PC-3 (cell line): ENCODE measurements around the gene CAPN12. TPM values are rescaled to one million over a fixed set of nuclear protein-coding genes. Genes with fewer than 3 reads are reported as not detected.

Source experiments
- ATAC-seq: fragments of 200-7000 bp; cut with Tn5 transposase; 2 replicates; pipeline ENCODE4 v1.9.1; 2020; ENCODE audit warnings: mild to moderate bottlenecking, moderate library complexity
- BruUV-seq: library from RNA; stranded (reverse); fragments of 400-500 nt; replicated peaks from 2 replicates; lab custom pipeline; 2021; lab: Mats Ljungman, UMichigan
- CTCF ChIA-PET: fragments of 300-600 bp; sonication (Branson Sonifier 250); formaldehyde crosslinking; loops from one replicate; lab custom pipeline; 2022; ENCODE audit warnings: antibody characterized with exemption; lab: Charles Lee
- POLR2A ChIA-PET: fragments of 300-600 bp; sonication (Branson Sonifier 250); formaldehyde crosslinking; loops from one replicate; lab custom pipeline; 2022; ENCODE audit warnings: antibody characterized with exemption; ENCODE audit not compliant: unreplicated experiment; lab: Charles Lee
- DNase-seq: peaks from one replicate; pipeline ENCODE4 v3.0.0-alpha.2; 2015
- H2AFZ ChIP-seq: fragments of 300-600 bp; sonication (generic); 2 replicates; pipeline ENCODE4 v1.6.0; 2016; ENCODE audit warnings: antibody characterized with exemption, low read length
- H3F3A ChIP-seq: fragments of 300-600 bp; sonication (generic); one replicate; pipeline ENCODE4 v1.6.0; 2017; ENCODE audit warnings: antibody characterized with exemption, low read length, control low read depth, mild to moderate bottlenecking; ENCODE audit not compliant: unreplicated experiment
- H3K27ac ChIP-seq: fragments of 300-600 bp; sonication (generic); 2 replicates; pipeline ENCODE4 v1.5.1; 2016; ENCODE audit warnings: mild to moderate bottlenecking, low read length
- H3K27me3 ChIP-seq: fragments of 300-600 bp; sonication (generic); 2 replicates; pipeline ENCODE4 v1.6.1; 2016; ENCODE audit warnings: low read length, mixed read lengths
- H3K36me3 ChIP-seq: fragments of 300-600 bp; sonication (generic); 2 replicates; pipeline ENCODE4 v1.6.1; 2016; ENCODE audit warnings: low read depth, mixed run types, low read length, mixed read lengths
- H3K4me1 ChIP-seq: fragments of 300-600 bp; sonication (generic); 2 replicates; pipeline ENCODE4 v1.5.1; 2016; ENCODE audit warnings: low read length; ENCODE audit not compliant: insufficient read depth
- H3K4me2 ChIP-seq: fragments of 300-600 bp; sonication (generic); 2 replicates; pipeline ENCODE4 v1.6.0; 2016; ENCODE audit warnings: low read length
- H3K4me3 ChIP-seq: fragments of 300-600 bp; sonication (generic); 2 replicates; pipeline ENCODE4 v1.5.1; 2016; ENCODE audit warnings: mild to moderate bottlenecking, low read length, mixed read lengths
- H3K79me2 ChIP-seq: fragments of 300-600 bp; sonication (generic); 2 replicates; pipeline ENCODE4 v1.6.1; 2017; ENCODE audit warnings: low read length, mixed read lengths
- H3K9ac ChIP-seq: fragments of 300-600 bp; sonication (generic); 2 replicates; pipeline ENCODE4 v1.6.0; 2016; ENCODE audit warnings: mild to moderate bottlenecking, low read length
- H3K9me2 ChIP-seq: fragments of 300-600 bp; sonication (generic); replicated peaks from 2 replicates; pipeline ENCODE4 v1.6.1; 2016; ENCODE audit warnings: mixed run types, low read length, mixed read lengths
- H3K9me3 ChIP-seq: fragments of 300-600 bp; sonication (generic); 2 replicates; pipeline ENCODE4 v1.6.1; 2016; ENCODE audit warnings: low read length, mixed read lengths
- H4K20me1 ChIP-seq: fragments of 300-600 bp; sonication (generic); 2 replicates; pipeline ENCODE4 v1.6.1; 2016; ENCODE audit warnings: low read length, mixed read lengths
- EZH2 ChIP-seq: fragments of 300-600 bp; sonication (generic); IDR thresholded peaks from one replicate; pipeline ENCODE4 v1.6.1; 2017; ENCODE audit warnings: antibody characterized with exemption, mild to moderate bottlenecking, low read length; ENCODE audit not compliant: unreplicated experiment
- EZH2phosphoT487 ChIP-seq: fragments of 300-600 bp; sonication (generic); IDR thresholded peaks from 2 replicates; pipeline ENCODE4 v1.6.1; 2018; ENCODE audit warnings: mild to moderate bottlenecking, antibody characterized with exemption, low read length, borderline replicate concordance
- intact Hi-C: fragments of 100-400 bp; cut with micrococcal nuclease; formaldehyde crosslinking; loops from 2 replicates; pipeline ENCODE4 v1.9.0; 2023
- total RNA-seq: library from RNA; depleted of rRNA; stranded (reverse); fragments of >200 nt; gene quantifications from 2 replicates; pipeline ENCODE4 v1.2.3, GENCODE V29; 2014
- TF ChIP-seq, protein P1 (sequence below): fragments of 300-600 bp; sonication (generic); conservative IDR thresholded peaks from 2 replicates; pipeline ENCODE4 v1.5.1; 2017; ENCODE audit warnings: antibody characterized with exemption, low read depth, mild to moderate bottlenecking, low read length

CAPN12 gene
- total RNA-seq, 1 experiment from 2014 or later: 3.8 TPM

DNA sequence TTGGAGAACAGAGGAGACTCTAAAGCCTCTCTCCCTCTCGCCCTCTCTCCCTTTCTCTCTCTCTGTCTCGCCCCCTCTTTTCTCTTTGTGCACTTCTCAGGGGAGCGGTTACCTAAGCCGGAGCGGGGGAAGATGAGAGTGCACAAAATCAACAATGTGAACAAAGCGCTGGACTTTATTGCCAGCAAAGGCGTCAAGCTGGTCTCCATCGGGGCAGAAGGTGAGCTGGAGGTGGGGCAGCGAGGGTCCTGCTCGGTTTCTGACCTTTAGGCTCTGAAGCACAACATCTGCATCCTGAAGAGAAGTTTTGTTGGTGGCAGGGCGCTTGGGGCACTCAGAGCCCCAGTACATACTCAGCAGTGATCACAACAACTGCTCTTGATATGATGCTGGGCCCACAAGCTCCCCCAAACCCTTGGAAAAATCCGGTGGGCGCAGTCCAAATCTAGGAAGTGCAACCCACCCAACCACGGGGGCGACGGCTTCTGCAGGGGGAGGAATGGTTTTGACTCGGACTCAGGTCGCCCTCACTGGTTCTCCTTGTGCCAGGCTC lies 43.3 kb downstream of the CAPN12 start:
- TSS peak; percentile 22 for BruUV-seq
- ChIA-PET POLR2A (no interaction called here), CTCF (no interaction called here)

GRCh38 chr19:38700350-38700901 lies 43.8 kb downstream of the CAPN12 start:
- H3K79me2 ChIP-seq: peaks cover 96% of the 10 kb centered on the region
- intact Hi-C loops: loop anchor here (10.0 kb wide), 1 partner anchor 46 kb away; no protein-coding TSS in a partner anchor
- ChIA-PET CTCF (no interaction called here), POLR2A (no interaction called here)
- BruUV-seq: no TSS peak
- no peak overlapping the region for H3K9ac ChIP-seq
- H3K4me3 ChIP-seq: no peak overlapping the region
- H3K27ac ChIP-seq: no peak overlapping the region
- no peaks in the 10 kb centered on the region for H3K27me3 ChIP-seq
- no peaks in the 10 kb centered on the region for H3F3A ChIP-seq
- DNase-seq (no peak), ATAC-seq (no peak)
- TF ChIP-seq, protein P1, sequence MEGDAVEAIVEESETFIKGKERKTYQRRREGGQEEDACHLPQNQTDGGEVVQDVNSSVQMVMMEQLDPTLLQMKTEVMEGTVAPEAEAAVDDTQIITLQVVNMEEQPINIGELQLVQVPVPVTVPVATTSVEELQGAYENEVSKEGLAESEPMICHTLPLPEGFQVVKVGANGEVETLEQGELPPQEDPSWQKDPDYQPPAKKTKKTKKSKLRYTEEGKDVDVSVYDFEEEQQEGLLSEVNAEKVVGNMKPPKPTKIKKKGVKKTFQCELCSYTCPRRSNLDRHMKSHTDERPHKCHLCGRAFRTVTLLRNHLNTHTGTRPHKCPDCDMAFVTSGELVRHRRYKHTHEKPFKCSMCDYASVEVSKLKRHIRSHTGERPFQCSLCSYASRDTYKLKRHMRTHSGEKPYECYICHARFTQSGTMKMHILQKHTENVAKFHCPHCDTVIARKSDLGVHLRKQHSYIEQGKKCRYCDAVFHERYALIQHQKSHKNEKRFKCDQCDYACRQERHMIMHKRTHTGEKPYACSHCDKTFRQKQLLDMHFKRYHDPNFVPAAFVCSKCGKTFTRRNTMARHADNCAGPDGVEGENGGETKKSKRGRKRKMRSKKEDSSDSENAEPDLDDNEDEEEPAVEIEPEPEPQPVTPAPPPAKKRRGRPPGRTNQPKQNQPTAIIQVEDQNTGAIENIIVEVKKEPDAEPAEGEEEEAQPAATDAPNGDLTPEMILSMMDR: no peak
- no peak for TF ChIP-seq EZH2
- H3K4me2 ChIP-seq: no peak overlapping the region
- H3K9me3 ChIP-seq: no peaks in the 10 kb centered on the region
- peaks cover under 1% of the 10 kb centered on the region; the same call in 1 of the 2 replicates for H3K4me1 ChIP-seq
- peaks cover 63% of the 10 kb centered on the region for H3K36me3 ChIP-seq
- no peaks in the 10 kb centered on the region for H3K9me2 ChIP-seq
- H4K20me1 ChIP-seq: no peaks in the 10 kb centered on the region
- H2AFZ ChIP-seq: no peak overlapping the region

More for the DNA sequence above, 43.3 kb downstream of the CAPN12 start:
- Histone ChIP-seq H3F3A (no peaks in the 10 kb centered on the region), H3K4me3 (no peak overlapping the region), H3K4me1 (no peaks in the 10 kb centered on the region), H4K20me1 (no peaks in the 10 kb centered on the region), H3K27ac (no peak overlapping the region), H2AFZ (no peak overlapping the region), H3K9me2 (no peaks in the 10 kb centered on the region), H3K36me3 (peaks cover 60% of the 10 kb centered on the region), H3K79me2 (peaks cover 91% of the 10 kb centered on the region), H3K27me3 (no peaks in the 10 kb centered on the region), H3K9ac (no peak overlapping the region), H3K9me3 (no peaks in the 10 kb centered on the region), H3K4me2 (no peak overlapping the region)
- no peak for DNase-seq
- intact Hi-C loops: loop anchor here (10.0 kb wide), 1 partner anchor 46 kb away; no protein-coding TSS in a partner anchor
- ATAC-seq: no peak
- no peak for TF ChIP-seq EZH2

DNA sequence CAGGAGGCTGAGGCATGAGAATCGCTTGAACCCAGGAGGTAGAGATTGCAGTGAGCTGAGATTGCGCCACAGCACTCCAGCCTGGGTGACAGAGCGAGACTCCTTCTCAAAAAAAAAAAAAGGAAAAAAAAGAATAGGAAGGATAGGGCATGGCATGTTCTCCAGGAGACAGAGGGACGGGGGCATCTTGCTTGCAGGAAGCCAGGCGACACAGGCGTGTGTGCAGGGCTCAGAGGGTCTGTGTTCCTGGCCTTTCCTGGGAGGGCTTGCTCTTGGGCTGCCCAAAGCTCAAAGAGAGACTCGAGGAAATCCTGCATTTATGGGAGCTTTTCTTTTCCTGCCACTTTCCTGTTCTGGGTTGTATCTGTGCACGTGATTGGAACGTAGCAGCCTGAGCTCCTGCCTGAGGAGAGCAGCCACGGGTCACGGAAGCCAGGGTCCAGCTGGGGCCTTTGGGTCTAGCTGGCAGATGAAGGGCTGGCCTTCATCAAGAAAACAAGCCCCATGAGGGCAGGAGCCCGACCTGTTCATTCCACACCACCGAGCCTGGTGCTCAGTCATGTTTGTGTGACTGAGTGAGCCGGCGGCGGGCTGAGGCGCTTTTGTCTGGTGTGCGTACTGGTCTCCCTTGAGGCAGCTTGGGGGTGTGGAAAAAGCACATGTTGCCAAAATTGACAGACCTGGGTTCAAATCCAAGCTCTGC lies 44.5 kb downstream of the CAPN12 start:
- H3K27ac ChIP-seq: no peak overlapping the region
- peaks cover 100% of the 10 kb centered on the region for H3K79me2 ChIP-seq
- ChIA-PET POLR2A (no interaction called here), CTCF (no interaction called here)
- peaks cover 63% of the 10 kb centered on the region for H3K36me3 ChIP-seq
- no peak overlapping the region for H3K4me3 ChIP-seq
- intact Hi-C loops: loop anchor here (10.0 kb wide), 1 partner anchor 45 kb away; no protein-coding TSS in a partner anchor
- no peaks in the 10 kb centered on the region for H3K9me3 ChIP-seq
- H2AFZ ChIP-seq: no peak overlapping the region
- no peak for DNase-seq
- ATAC-seq: no peak
- peaks cover 7% of the 10 kb centered on the region for H3K4me1 ChIP-seq
- no peaks in the 10 kb centered on the region for H3K27me3 ChIP-seq
- H3K4me2 ChIP-seq: no peak overlapping the region
- no peaks in the 10 kb centered on the region for H3K9me2 ChIP-seq
- BruUV-seq: no TSS peak
- H4K20me1 ChIP-seq: no peaks in the 10 kb centered on the region
- TF ChIP-seq EZH2phosphoT487: no peak
- TF ChIP-seq EZH2: no peak
- TF ChIP-seq, protein P1: no peak
- H3F3A ChIP-seq: no peaks in the 10 kb centered on the region
- H3K9ac ChIP-seq: no peak overlapping the region
